HG03442 (cell line): ENCODE data around the gene NUDCD2.
"Not testable (repeated sequence)": the region's sequence is repeated elsewhere in the genome, so short reads cannot be mapped to it uniquely, and the experiment has no call there.

Experiments used
- ATAC-seq: cut with Tn5 transposase; IDR thresholded peaks from one replicate; pipeline ENCODE4 v1.9.1; 2021; ENCODE audit warnings: mild to moderate bottlenecking, moderate library complexity; ENCODE audit not compliant: unreplicated experiment

NUDCD2 gene

GRCh38 chr5:163433271-163433670 is 26.6 kb downstream of the NUDCD2 start:
- ATAC-seq: no peak

GRCh38 chr5:163432544-163432943 is 27.4 kb downstream of the NUDCD2 start:
- ATAC-seq: no peak

GRCh38 chr5:163426128-163426527 is 33.8 kb downstream of the NUDCD2 start:
- ATAC-seq: not testable (repeated sequence)

GRCh38 chr5:163424836-163425235 is 35.1 kb downstream of the NUDCD2 start:
- no peak for ATAC-seq

- ATAC-seq: not testable (repeated sequence)
Observed at GRCh38 chr5:163415673-163416072, 44.2 kb downstream of the NUDCD2 start.

- no peak for ATAC-seq
Observed at GRCh38 chr5:163410505-163410904, 49.4 kb downstream of the NUDCD2 start.

GRCh38 chr5:163409384-163409783 is 50.5 kb downstream of the NUDCD2 start:
- ATAC-seq: no peak

GRCh38 chr5:163408311-163408923 is 51.5 kb downstream of the NUDCD2 start:
- ATAC-seq: peak; percentile 60

GRCh38 chr5:163407034-163407655 is 52.8 kb downstream of the NUDCD2 start:
- ATAC-seq: peak; percentile 91

- no peak for ATAC-seq
Observed at GRCh38 chr5:163404364-163405173, 55.3 kb downstream of the NUDCD2 start.

GRCh38 chr5:163402007-163402406 is 57.9 kb downstream of the NUDCD2 start:
- ATAC-seq: no peak

GRCh38 chr5:163401271-163401670 is 58.6 kb downstream of the NUDCD2 start:
- no peak for ATAC-seq

- ATAC-seq: no peak
Observed at GRCh38 chr5:163399923-163400322, 60.0 kb downstream of the NUDCD2 start.

GRCh38 chr5:163397354-163397753 is 62.5 kb downstream of the NUDCD2 start:
- no peak for ATAC-seq

GRCh38 chr5:163396818-163397340 is 63.0 kb downstream of the NUDCD2 start:
- ATAC-seq: not testable (repeated sequence)
